Retinal pigment epithelial cell (primary cell): ENCODE results near the gene ATP11B.

ENCODE experiments used
- DNase-seq: peaks from one replicate; pipeline ENCODE4 v3.0.0-alpha.2; 2010; ENCODE audit warnings: low read depth
- H3K4me3 ChIP-seq: 2 replicates; pipeline ENCODE4 v1.5.1; 2011; ENCODE audit warnings: mild to moderate bottlenecking, low read length, control low read depth, moderate library complexity
- CTCF ChIP-seq: conservative IDR thresholded peaks from 2 replicates; pipeline ENCODE4 v1.5.1; 2011; ENCODE audit warnings: low read depth, low read length, control low read depth, inconsistent platforms

The ATP11B gene

GRCh38 chr3:182766099-182766498 lies 27.2 kb upstream of the ATP11B start:
- no peak for TF ChIP-seq CTCF
- no peak for DNase-seq
- no peak overlapping the region for H3K4me3 ChIP-seq

GRCh38 chr3:182768413-182768812 lies 24.9 kb upstream of the ATP11B start:
- TF ChIP-seq CTCF, result no peak
- no peak overlapping the region for H3K4me3 ChIP-seq
- no peak for DNase-seq

GRCh38 chr3:182769673-182770072 lies 23.6 kb upstream of the ATP11B start:
- no peak for TF ChIP-seq CTCF

GRCh38 chr3:182782149-182782548 lies 11.2 kb upstream of the ATP11B start:
- H3K4me3 ChIP-seq, result no peak overlapping the region
- TF ChIP-seq CTCF, result no peak
- DNase-seq, result no peak

More at GRCh38 chr3:182769673-182770072, 23.6 kb upstream of the ATP11B start:
- DNase-seq, result no peak
- H3K4me3 ChIP-seq, result no peak overlapping the region

GRCh38 chr3:182783106-182783505 lies 10.2 kb upstream of the ATP11B start:
- H3K4me3 ChIP-seq, result no peak overlapping the region
- TF ChIP-seq CTCF, result no peak
- DNase-seq, result no peak

- no peak for DNase-seq
- TF ChIP-seq CTCF, result no peak
- no peak overlapping the region for H3K4me3 ChIP-seq
Observed at GRCh38 chr3:182784542-182784941, 8.8 kb upstream of the ATP11B start.

- DNase-seq, result no peak
- no peak overlapping the region for H3K4me3 ChIP-seq
- no peak for TF ChIP-seq CTCF
Observed at GRCh38 chr3:182785142-182785541, 8.2 kb upstream of the ATP11B start.
